ENCODE measurements around the gene ZFAND6.
"Not testable (repeated sequence)": the region's sequence is repeated elsewhere in the genome, so short reads cannot be mapped to it uniquely, and the experiment has no call there.

ZFAND6 gene

GRCh38 chr15:80099662-80100061, 40.2 kb downstream of the ZFAND6 start:
- not testable (repeated sequence) for DNase-seq

- DNase-seq, result no peak
Measured at GRCh38 chr15:80100247-80100646, 40.8 kb downstream of the ZFAND6 start.

GRCh38 chr15:80105193-80105592, 45.7 kb downstream of the ZFAND6 start:
- DNase-seq, result no peak

- no peak for DNase-seq
Measured at GRCh38 chr15:80105595-80105994, 46.1 kb downstream of the ZFAND6 start.

- DNase-seq, result no peak
Measured at GRCh38 chr15:80106051-80106450, 46.6 kb downstream of the ZFAND6 start.

GRCh38 chr15:80107204-80107603, 47.7 kb downstream of the ZFAND6 start:
- DNase-seq, result no peak

- no peak for DNase-seq
Measured at GRCh38 chr15:80107774-80108173, 48.3 kb downstream of the ZFAND6 start.

GRCh38 chr15:80109388-80109787, 49.9 kb downstream of the ZFAND6 start:
- no peak for DNase-seq

GRCh38 chr15:80110920-80111319, 51.4 kb downstream of the ZFAND6 start:
- no peak for DNase-seq

- no peak for DNase-seq
Measured at GRCh38 chr15:80114114-80114513, 54.6 kb downstream of the ZFAND6 start.

- no peak for DNase-seq
Measured at GRCh38 chr15:80115021-80115420, 55.5 kb downstream of the ZFAND6 start.

- no peak for DNase-seq
Measured at GRCh38 chr15:80118956-80119355, 59.5 kb downstream of the ZFAND6 start.

GRCh38 chr15:80120636-80121035, 61.2 kb downstream of the ZFAND6 start:
- DNase-seq, result no peak

GRCh38 chr15:80121546-80121945, 62.1 kb downstream of the ZFAND6 start:
- DNase-seq, result no peak

- DNase-seq, result no peak
Measured at GRCh38 chr15:80123034-80123433, 63.6 kb downstream of the ZFAND6 start.

- not testable (repeated sequence) for DNase-seq
Measured at GRCh38 chr15:80127253-80127652, 67.8 kb downstream of the ZFAND6 start.

GRCh38 chr15:80127911-80128310, 68.4 kb downstream of the ZFAND6 start:
- DNase-seq, result no peak

GRCh38 chr15:80132382-80132781, 72.9 kb downstream of the ZFAND6 start:
- DNase-seq, result no peak

- no peak for DNase-seq
Measured at GRCh38 chr15:80136854-80137253, 77.4 kb downstream of the ZFAND6 start.

GRCh38 chr15:80138961-80139360, 79.5 kb downstream of the ZFAND6 start:
- DNase-seq, result no peak

- no peak for DNase-seq
Measured at GRCh38 chr15:80140909-80141308, 81.4 kb downstream of the ZFAND6 start.

- DNase-seq, result no peak
Measured at GRCh38 chr15:80141916-80142598, 82.6 kb downstream of the ZFAND6 start.

GRCh38 chr15:80142646-80143045, 83.2 kb downstream of the ZFAND6 start:
- DNase-seq, result no peak

- DNase-seq, result no peak
Measured at GRCh38 chr15:80151148-80151547, 91.7 kb downstream of the ZFAND6 start.

GRCh38 chr15:80151576-80151975, 92.1 kb downstream of the ZFAND6 start:
- no peak for DNase-seq
